Measurements from ENCODE around the gene PRSS3.
"Not testable (repeated sequence)": the region's sequence is repeated elsewhere in the genome, so short reads cannot be mapped to it uniquely, and the experiment has no call there.

PRSS3 gene

GRCh38 chr9:33787839-33788238 is 7.5 kb upstream of the PRSS3 start:
- no peak for DNase-seq

- not testable (repeated sequence) for DNase-seq
Measured at GRCh38 chr9:33789429-33789828, 5.9 kb upstream of the PRSS3 start.

- peak; percentile 49 for DNase-seq
Measured at GRCh38 chr9:33791117-33791516, 4.2 kb upstream of the PRSS3 start.

GRCh38 chr9:33793496-33793895 is 1.9 kb upstream of the PRSS3 start:
- DNase-seq = not testable (repeated sequence)

- DNase-seq = peak; percentile 59
Measured at GRCh38 chr9:33794560-33794959, 801 bp upstream of the PRSS3 start.

- peak; percentile 50 for DNase-seq
Measured at GRCh38 chr9:33795819-33796218, 458 bp downstream of the PRSS3 start.

DNA sequence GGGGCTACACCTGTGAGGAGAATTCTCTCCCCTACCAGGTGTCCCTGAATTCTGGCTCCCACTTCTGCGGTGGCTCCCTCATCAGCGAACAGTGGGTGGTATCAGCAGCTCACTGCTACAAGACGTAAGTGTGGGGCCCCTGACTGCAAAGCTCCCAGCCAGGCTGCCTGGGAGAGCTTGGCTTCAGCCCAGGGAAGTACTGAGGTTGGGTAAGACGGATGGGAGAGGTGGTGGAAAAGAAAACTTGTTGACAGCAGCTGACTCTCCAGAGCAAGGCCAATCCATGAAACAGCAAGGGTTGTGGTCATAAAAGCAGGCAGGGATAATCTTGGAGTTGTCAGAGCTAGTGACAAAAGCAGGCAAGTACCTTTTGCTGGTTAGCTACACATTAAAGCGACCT is 1.3 kb downstream of the PRSS3 start:
- not testable (repeated sequence) for DNase-seq

DNA sequence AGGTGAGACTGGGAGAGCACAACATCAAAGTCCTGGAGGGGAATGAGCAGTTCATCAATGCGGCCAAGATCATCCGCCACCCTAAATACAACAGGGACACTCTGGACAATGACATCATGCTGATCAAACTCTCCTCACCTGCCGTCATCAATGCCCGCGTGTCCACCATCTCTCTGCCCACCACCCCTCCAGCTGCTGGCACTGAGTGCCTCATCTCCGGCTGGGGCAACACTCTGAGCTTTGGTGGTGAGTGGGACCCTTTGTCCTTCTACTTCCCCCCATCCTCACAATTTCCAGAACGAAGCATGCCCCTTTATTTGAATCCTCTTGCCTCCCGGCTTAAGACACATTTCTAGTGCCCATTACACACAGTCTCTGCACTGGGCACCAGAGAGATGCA is 2.5 kb downstream of the PRSS3 start:
- no peak for DNase-seq

GRCh38 chr9:33798545-33798944 is 3.2 kb downstream of the PRSS3 start:
- DNase-seq = no peak

- DNase-seq = peak; percentile 20
Measured at GRCh38 chr9:33799928-33800704, 4.8 kb downstream of the PRSS3 start.

DNA sequence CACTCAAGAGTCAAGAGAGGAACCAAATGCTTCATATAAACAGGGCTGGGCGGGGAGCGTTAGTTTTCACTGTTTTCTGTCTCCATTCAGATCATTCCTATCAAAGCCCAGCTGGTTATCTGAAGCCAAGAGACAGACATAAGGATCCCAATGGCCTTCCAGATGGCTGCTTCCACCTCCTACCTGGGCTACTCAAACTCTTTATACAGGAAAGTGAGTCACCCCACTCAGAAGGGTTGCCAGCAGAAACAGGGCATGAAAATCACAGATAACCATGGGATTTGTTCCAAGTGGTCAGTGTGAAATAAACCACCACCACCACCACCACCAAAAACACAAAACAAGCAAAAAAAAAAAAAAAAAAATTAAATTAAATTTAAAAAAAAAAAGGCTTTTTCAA is 5.5 kb downstream of the PRSS3 start:
- peak; percentile 61 for DNase-seq

DNA sequence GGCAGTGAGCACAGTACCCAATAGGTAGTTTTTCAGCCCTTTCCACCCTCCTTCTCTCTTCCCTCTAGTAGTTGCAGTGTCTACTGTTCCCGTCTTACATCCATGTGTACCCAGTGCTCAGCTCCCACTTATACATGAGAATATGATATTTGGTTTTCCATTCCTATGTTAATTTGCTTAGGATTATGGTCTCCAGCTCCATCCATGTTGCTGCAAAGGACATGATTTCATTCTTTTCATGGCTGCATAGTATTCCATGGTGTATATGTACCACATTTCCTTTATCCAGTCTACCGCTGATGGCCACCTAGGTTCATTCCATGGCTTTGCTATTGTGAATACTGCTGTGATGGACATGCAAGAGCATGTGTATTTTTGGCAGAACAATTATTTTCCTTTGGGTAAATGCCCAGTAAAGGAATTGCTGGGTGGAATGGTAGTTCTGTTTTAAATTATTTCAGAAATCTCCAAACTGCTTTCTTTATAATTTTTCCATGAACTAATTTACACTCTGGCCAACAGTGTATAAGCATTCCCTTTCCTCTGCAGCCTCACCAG is 6.7 kb downstream of the PRSS3 start:
- DNase-seq = not testable (repeated sequence)

DNA sequence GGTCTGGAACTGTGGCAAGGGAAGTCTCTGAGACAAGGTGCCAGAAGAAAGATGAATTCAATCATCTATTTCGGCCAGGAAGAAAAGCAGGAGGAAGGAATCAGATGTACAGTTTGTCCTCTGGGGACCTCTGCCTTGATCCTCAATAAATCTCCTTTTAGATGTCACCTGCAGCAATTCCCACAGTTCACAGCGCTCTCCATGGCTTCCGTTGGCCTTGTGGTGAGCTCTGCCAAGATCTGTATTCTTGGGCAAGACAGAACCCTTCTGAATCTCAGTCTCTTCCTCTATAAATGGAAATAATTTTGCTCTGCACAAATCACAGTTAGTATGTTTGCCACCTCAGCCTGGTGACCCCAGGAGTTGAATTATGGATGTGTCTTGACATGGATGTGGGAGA is 8.8 kb downstream of the PRSS3 start:
- not testable (repeated sequence) for DNase-seq

GRCh38 chr9:33807156-33807555 is 11.8 kb downstream of the PRSS3 start:
- peak; percentile 92 for DNase-seq

GRCh38 chr9:33808979-33809322 is 13.6 kb downstream of the PRSS3 start:
- not testable (repeated sequence) for DNase-seq

- no peak for DNase-seq
Measured at GRCh38 chr9:33809506-33809905, 14.1 kb downstream of the PRSS3 start.

DNA sequence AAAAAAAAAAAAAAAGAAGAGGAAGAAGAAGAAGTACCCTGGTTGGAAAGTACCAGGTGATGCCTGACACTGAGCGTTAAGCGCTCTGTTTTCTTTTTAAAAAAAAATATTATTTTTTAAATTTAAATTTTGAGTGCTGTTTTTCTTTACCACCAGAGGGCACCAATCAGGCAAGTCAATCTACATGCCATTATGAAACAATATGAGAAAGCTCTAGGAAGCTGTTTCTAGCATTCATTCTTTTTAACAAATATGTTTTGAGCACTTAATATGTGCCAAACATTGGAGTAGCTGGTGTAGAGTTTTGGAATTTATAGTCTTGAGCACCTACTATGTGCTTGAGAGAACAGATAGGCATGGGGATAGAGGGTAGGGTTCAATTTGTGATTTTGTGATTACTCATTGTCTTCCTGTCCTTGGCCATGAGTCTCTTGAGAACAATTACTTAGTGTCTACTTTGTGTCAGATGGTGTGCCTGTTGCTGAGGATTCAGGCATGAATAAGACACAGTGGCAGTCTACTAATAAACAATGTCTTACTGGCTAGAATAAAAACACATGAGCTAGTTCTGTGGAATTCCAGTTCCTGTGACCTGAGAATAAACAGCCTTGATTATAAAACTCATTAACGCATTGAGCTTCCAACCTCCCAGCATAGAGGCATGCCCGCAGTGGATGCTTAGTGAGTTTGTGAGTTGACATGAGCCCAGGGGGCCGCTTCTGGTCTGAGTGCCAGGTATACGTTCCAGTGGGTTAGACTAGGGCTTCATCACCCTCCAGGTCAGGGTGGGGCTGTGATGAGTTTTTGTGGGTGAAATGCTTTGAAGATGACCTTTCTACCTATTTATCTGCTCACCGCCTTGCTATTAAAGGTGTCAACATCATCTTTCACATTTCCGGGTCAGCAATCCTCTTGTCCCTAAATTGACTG is 18.6 kb downstream of the PRSS3 start:
- peak; percentile 66 for DNase-seq

DNA sequence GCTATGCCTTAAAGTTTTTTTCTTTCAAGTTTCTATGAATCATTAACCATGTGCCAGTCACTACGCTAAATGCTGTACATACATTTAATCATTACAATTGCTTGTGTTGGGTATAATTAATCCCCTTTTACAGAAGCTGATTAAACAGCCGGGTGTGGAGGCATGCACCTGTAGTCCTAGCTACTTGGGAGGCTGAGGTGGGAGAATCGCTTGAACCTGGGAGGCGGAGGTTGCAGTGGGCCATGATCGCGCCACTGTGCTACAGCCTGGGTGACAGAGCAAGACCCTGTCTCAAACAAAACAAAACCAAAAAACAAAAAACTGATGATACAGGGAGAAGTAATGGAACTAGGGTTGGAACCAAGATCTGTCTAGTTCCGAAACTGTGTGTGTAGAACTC is 20.4 kb downstream of the PRSS3 start:
- no peak for DNase-seq

- peak; percentile 99 for DNase-seq
Measured at GRCh38 chr9:33816327-33817252, 21.2 kb downstream of the PRSS3 start, which contains the start of gene UBE2R2. UBE2R2 (plus strand) TSS chr9:33817160; CDS start chr9:33817758, 598 bp downstream.

DNA sequence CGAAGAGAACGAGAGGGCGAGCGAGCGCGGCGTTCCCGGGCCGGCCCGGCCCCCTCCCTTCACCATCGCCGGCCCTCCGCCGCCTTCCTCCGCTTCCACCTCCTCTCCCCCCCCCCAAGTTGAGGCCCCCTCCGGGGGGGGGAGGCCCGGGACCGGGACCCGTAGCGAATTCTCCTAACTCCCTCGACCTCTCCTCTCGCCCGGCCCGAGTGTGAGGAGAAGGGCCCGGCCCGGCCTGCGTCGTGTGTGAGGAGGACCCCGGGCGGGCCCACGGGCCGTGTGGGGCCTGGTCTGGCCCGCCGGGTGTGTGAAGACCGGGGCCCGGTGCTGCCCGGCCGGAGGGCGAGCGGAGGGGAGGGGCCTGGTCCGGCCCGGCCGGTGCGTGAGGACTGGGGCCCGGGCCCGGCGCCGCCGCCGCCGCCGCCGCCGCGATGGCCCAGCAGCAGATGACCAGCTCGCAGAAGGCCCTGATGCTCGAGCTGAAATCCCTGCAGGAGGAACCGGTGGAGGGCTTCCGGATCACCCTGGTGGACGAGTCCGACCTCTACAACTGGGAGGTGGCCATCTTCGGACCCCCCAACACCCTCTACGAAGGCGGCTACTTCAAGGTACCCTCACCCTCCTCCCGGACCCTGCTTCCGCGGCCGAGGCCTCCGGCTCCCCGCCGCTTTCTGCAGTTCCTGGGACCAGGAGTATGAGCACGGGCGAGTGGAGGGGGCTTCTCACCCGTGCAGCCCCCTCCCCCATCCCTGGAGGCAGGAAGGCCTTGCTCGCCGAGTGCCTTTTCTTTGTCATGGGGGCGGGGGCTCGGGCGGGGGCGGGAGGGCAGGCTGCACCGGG is 22.2 kb downstream of the PRSS3 start:
- DNase-seq = peak; percentile 88

- peak; percentile 57 for DNase-seq
Measured at GRCh38 chr9:33818167-33818846, 22.9 kb downstream of the PRSS3 start.

Measured in NCI-H69 (cell line).